ENCODE measurements around the gene FAM217A. TPM values are rescaled to one million over a fixed set of nuclear protein-coding genes. Genes with fewer than 3 reads are reported as not detected.

FAM217A gene
- total and polyA plus RNA-seq, 2 of the 13 experiments (the other 11 are each of a cell fraction or from before 2014, with no cell fraction given) = not detected

GRCh38 chr6:4021133-4021853 lies 57.6 kb downstream of the FAM217A start (continued):
- TF ChIP-seq, protein P1, sequence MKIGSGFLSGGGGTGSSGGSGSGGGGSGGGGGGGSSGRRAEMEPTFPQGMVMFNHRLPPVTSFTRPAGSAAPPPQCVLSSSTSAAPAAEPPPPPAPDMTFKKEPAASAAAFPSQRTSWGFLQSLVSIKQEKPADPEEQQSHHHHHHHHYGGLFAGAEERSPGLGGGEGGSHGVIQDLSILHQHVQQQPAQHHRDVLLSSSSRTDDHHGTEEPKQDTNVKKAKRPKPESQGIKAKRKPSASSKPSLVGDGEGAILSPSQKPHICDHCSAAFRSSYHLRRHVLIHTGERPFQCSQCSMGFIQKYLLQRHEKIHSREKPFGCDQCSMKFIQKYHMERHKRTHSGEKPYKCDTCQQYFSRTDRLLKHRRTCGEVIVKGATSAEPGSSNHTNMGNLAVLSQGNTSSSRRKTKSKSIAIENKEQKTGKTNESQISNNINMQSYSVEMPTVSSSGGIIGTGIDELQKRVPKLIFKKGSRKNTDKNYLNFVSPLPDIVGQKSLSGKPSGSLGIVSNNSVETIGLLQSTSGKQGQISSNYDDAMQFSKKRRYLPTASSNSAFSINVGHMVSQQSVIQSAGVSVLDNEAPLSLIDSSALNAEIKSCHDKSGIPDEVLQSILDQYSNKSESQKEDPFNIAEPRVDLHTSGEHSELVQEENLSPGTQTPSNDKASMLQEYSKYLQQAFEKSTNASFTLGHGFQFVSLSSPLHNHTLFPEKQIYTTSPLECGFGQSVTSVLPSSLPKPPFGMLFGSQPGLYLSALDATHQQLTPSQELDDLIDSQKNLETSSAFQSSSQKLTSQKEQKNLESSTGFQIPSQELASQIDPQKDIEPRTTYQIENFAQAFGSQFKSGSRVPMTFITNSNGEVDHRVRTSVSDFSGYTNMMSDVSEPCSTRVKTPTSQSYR (CRISPR knock-in tag; IDR thresholded peaks at IDR 0.05; ENCODE audit: borderline replicate concordance) = no peak; the same call in 1 of the 2 replicates
- TF ChIP-seq ZZZ3 (CRISPR knock-in tag; IDR thresholded peaks at IDR 0.05; ENCODE audit: borderline replicate concordance) = peak; percentile 26; the same call in 1 of the 2 replicates
- TF ChIP-seq PTBP1 (IDR thresholded peaks at IDR 0.05; ENCODE audit: low read depth, low read length, poor library complexity, severe bottlenecking) = peak; percentile 63
- peak; percentile 73; the same call in 1 of the 2 replicates for TF ChIP-seq ZBTB38 (CRISPR knock-in tag; IDR thresholded peaks at IDR 0.05)
- TF ChIP-seq AHDC1 (CRISPR knock-in tag; IDR thresholded peaks at IDR 0.05; ENCODE audit: borderline replicate concordance) = 0 out of 2 replicates have a peak, but pooled peaks have one; percentile 4
- peak; percentile 93 for TF ChIP-seq KAT7 (CRISPR knock-in tag; IDR thresholded peaks at IDR 0.05; ENCODE audit: borderline replicate concordance)
- TF ChIP-seq NR1H2 (CRISPR knock-in tag; IDR thresholded peaks at IDR 0.05; ENCODE audit: borderline replicate concordance, low read depth) = no peak
- TF ChIP-seq CC2D1A (CRISPR knock-in tag; IDR thresholded peaks at IDR 0.05) = no peak
- peak; percentile 96 for TF ChIP-seq TOPORS (CRISPR knock-in tag; IDR thresholded peaks at IDR 0.05)
- TF ChIP-seq ZFP1 (CRISPR knock-in tag; IDR thresholded peaks at IDR 0.05) = no peak; the same call in 1 of the 2 replicates
- peak; percentile 70; the same call in 1 of the 2 replicates for TF ChIP-seq FOXC1 (CRISPR knock-in tag; IDR thresholded peaks at IDR 0.05; ENCODE audit: borderline replicate concordance)
- no peak for TF ChIP-seq KLF13 (CRISPR knock-in tag; IDR thresholded peaks at IDR 0.05)
- no peak for TF ChIP-seq ZBTB4 (CRISPR knock-in tag; IDR thresholded peaks at IDR 0.05; ENCODE audit: borderline replicate concordance)
- TF ChIP-seq KLF15 (CRISPR knock-in tag; IDR thresholded peaks at IDR 0.05; ENCODE audit: borderline replicate concordance) = no peak; the same call in 1 of the 2 replicates
- peak; percentile 87; the same call in 1 of the 2 replicates for TF ChIP-seq PBX3 (CRISPR knock-in tag; IDR thresholded peaks at IDR 0.05; ENCODE audit: borderline replicate concordance)

Measured in HepG2 (cell line).